Mucosa of rectum (tissue), 2 donors: ENCODE results near the gene LRCH1.

Experiments used
- H3K27ac ChIP-seq, 2 donors: one replicate each; pipeline ENCODE4 v1.7.0; 2013; ENCODE audit warnings: inconsistent platforms in 2 of 2, low read depth in 2 of 2, low read length in 2 of 2
- H3K27me3 ChIP-seq, 2 donors: one replicate each; pipeline ENCODE4 v1.7.0; 2013; ENCODE audit warnings: low read length in 2 of 2; ENCODE audit not compliant: control insufficient read depth in 2 of 2, insufficient read depth in 2 of 2
- H3K36me3 ChIP-seq, 2 donors: one replicate each; pipeline ENCODE4 v1.7.0; 2013; ENCODE audit warnings: low read length in 2 of 2; ENCODE audit not compliant: control insufficient read depth in 2 of 2, insufficient read depth in 2 of 2
- H3K4me1 ChIP-seq, 2 donors: one replicate each; pipeline ENCODE4 v1.7.0; 2013; ENCODE audit warnings: low read length in 2 of 2, mild to moderate bottlenecking in 1 of 2; ENCODE audit not compliant: control insufficient read depth in 2 of 2, insufficient read depth in 2 of 2
- H3K4me3 ChIP-seq, 2 donors: one replicate each; pipeline ENCODE4 v1.7.0; 2013; ENCODE audit warnings: low read length in 2 of 2
- H3K9ac ChIP-seq, 2 donors: one replicate each; pipeline ENCODE4 v1.7.0; 2013; ENCODE audit warnings: low read length in 2 of 2, low read depth in 1 of 2, mild to moderate bottlenecking in 1 of 2
- H3K9me3 ChIP-seq, 2 donors: one replicate each; pipeline ENCODE4 v1.7.0; 2013; ENCODE audit warnings: low read length in 2 of 2; ENCODE audit not compliant: control insufficient read depth in 2 of 2
- donor health status: healthy.
- donor health status: Normal muscosa, but diverticular disease.

Gene LRCH1

DNA sequence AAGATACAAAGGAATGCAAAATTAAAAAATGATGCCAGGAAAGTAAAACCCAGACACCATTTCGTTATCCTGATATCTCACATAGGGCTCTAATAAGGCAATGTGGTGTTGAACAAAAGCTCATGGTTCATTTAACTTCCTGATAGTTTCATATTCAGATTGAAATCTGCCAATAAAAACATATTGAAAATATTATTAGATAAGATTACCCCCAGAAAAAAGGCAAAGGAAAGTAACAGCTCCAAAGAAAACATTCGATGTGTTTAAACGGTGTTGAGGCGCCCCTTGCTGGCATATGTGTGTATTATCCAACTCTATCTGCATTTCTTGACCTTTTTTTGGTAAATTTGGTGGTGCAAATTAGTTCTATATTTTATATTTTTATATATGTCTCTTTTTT, 168.1 kb downstream of the LRCH1 start:
- Histone ChIP-seq H3K27ac (no peak overlapping the region), H3K4me1 (no peaks in the 10 kb centered on the region), H3K4me3 (no peak overlapping the region), H3K9me3 (no peaks in the 10 kb centered on the region), H3K9ac (no peak overlapping the region), H3K27me3 (no peaks in the 10 kb centered on the region), H3K36me3 (peaks cover 11 to 17% of the 10 kb centered on the region in 2 donors)

DNA sequence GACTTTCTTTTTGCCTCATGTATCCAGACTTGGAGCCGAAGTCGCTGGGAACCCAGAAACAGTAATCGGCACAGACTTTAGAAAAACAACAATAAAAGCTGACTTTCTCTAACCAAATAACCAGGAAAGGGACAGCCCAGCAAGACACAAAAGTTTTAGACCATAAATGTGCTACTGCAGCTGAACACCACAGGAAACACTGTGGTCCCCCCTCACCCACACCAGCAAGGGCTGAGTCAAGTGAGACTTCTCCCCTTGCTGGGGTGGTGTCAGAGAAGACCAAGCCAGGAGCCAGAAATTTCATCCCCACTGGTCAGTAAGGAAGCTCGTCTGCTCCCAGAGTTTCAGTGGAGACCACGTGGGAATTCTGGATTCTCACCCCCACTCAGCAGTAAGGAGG, 173.4 kb downstream of the LRCH1 start:
- no peaks in the 10 kb centered on the region for H3K27me3 ChIP-seq
- peaks cover 23 to 34% of the 10 kb centered on the region in 2 donors for H3K36me3 ChIP-seq
- no peak overlapping the region for H3K9ac ChIP-seq
- H3K9me3 ChIP-seq, result no peaks in the 10 kb centered on the region
- H3K27ac ChIP-seq, result no peak overlapping the region
- no peak overlapping the region for H3K4me3 ChIP-seq
- no peaks in the 10 kb centered on the region for H3K4me1 ChIP-seq

DNA sequence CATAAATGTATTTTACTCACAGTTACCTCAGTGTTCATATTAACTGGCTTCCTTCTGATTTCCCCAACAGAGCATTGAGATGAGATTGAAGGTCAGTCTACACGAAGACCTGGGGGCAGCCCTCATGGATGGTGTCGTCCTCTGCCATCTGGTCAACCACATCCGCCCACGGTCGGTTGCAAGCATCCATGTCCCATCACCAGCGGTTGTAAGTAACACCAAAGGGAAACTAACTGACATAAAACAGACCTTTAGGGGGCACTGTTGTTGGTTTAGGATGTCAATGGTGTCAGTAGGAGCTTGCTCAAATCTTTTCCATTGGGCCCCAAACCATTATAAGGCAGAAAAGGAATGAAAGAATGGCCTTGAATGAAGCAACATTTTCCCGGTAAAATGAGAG, 175.8 kb downstream of the LRCH1 start:
- no peaks in the 10 kb centered on the region for H3K4me1 ChIP-seq
- H3K9ac ChIP-seq, result no peak overlapping the region
- H3K27ac ChIP-seq, result no peak overlapping the region
- no peaks in the 10 kb centered on the region for H3K27me3 ChIP-seq
- H3K4me3 ChIP-seq, result no peak overlapping the region
- no peaks in the 10 kb centered on the region for H3K9me3 ChIP-seq
- H3K36me3 ChIP-seq, result peaks cover 38 to 44% of the 10 kb centered on the region in 2 donors

DNA sequence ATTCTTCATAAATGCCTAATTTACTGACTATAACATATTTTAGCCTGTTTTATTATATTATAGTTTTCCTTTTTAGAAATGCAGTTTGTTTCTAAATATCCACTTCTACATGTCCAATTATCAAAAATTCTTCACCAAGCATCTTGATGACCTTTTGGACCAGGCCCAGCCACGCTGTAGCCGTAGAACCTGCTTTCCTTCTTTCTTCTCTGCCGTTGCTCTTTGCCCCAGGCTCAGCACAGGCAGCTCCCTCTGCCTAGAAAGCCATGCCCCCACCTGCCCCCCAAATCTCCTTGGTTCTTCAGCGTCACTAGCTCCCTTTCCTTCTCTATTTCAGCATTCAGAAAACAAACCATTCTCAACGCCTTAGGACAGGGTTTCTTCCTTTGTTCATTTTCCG, 178.6 kb downstream of the LRCH1 start:
- Histone ChIP-seq H3K9ac (no peak overlapping the region), H3K27me3 (no peaks in the 10 kb centered on the region), H3K4me1 (no peaks in the 10 kb centered on the region), H3K27ac (no peak overlapping the region), H3K4me3 (no peak overlapping the region), H3K36me3 (peaks cover 27 to 39% of the 10 kb centered on the region in 2 donors), H3K9me3 (no peaks in the 10 kb centered on the region)

DNA sequence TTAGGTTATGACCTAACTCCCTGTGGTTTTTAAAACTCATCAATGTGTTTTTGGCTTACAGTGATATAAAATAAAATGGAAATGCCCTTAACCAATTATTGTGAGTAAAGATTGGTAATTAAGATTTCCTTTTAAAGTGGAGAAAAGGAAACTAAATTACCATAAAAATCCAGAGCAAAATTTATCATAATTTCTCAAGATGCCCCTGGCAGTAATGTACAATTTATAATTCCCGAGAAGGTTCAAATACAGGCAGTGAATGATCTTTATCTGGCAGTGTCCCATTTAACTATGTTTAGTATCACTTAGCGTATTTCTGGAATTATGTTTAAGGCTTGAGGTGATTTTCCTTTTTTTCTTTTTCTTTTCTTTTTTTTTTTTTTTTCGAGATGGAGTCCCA, 182.5 kb downstream of the LRCH1 start:
- Histone ChIP-seq H3K9ac (no peak overlapping the region), H3K9me3 (no peaks in the 10 kb centered on the region), H3K4me3 (no peak overlapping the region), H3K27ac (no peak overlapping the region), H3K27me3 (no peaks in the 10 kb centered on the region), H3K4me1 (no peaks in the 10 kb centered on the region), H3K36me3 (peaks cover 19 to 28% of the 10 kb centered on the region in 2 donors)

DNA sequence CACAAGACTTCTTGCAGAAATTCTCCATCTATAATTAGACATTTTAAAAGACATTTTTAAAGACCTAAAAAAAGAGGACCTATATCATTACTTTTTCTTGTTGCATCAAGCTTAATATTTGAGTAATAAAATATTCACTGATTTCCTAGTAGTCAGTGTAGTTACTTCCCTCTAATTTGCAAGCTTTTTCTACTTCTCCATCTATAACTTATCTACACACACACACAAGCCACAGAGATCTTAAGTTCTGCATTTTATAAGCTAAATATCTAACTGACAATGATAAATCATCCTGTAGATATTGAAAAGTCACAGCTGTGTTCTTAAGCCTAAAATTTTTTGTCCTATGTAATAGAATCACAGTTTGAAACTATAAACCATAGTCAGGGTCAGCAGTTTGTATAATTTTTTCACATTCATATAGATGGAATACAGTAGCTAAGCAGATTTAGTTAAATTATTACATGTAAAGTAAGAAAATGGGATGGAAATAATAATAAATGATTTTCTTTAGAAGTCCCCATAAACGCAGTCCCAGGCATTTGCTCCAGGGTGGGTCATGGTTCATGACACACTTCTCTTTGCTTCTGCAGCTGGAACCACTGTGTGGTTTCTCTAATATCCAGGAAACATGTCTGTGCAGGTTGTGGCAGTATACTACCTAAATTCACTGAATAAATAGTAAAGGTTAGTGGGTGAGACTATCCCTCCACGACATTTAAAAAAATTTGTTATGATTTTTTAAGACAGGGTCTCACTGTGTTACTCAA, 183.8 kb downstream of the LRCH1 start:
- H3K4me3 ChIP-seq, result no peak overlapping the region
- no peak overlapping the region for H3K9ac ChIP-seq
- no peaks in the 10 kb centered on the region for H3K9me3 ChIP-seq
- peaks cover 19 to 33% of the 10 kb centered on the region in 2 donors for H3K36me3 ChIP-seq
- H3K4me1 ChIP-seq, result no peaks in the 10 kb centered on the region
- H3K27ac ChIP-seq, result no peak overlapping the region
- no peaks in the 10 kb centered on the region for H3K27me3 ChIP-seq

DNA sequence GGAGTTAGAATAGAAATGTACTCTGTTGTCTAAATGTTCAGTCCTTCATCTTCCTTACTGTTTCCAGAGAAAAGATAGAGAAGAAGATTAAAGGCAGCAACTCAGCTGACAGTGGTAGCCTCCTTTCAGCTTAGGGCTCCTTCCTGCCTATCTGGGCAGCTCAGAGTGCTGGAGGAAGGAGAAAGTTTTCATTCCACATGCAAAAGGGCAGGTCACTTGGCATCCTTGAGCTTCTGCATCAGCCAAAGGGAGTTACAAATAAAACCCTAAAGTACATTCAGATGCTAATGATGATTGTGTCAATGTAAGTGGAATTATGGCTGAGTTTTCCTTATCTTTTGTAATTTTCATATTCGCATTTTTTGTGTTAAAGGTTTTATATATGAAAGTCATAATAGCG, 185.1 kb downstream of the LRCH1 start:
- Histone ChIP-seq H3K9me3 (no peaks in the 10 kb centered on the region), H3K4me3 (no peak overlapping the region), H3K4me1 (no peaks in the 10 kb centered on the region), H3K27ac (no peak overlapping the region), H3K36me3 (peaks cover 18 to 23% of the 10 kb centered on the region in 2 donors), H3K9ac (no peak overlapping the region), H3K27me3 (no peaks in the 10 kb centered on the region)

DNA sequence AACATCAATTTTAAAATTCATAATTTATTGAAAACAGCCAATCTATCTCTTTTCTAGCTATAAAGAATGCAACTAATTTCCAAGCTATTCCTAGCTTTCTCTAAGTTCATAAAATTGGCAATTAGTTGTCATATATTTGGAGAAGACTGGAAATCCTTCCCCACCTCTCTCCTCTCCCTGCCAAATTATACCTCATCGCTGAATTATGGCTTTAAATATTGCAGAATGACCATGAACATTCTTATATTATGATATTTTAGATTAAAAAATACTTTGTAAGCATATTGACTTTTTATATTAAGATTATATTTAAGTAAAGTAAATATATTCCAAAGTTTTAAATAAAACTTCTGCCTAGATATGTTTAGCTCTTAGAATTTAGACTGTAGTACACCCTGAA, 185.8 kb downstream of the LRCH1 start:
- H3K27ac ChIP-seq, result no peak overlapping the region
- no peak overlapping the region for H3K9ac ChIP-seq
- H3K36me3 ChIP-seq, result peaks cover 17 to 23% of the 10 kb centered on the region in 2 donors
- H3K4me3 ChIP-seq, result no peak overlapping the region
- no peaks in the 10 kb centered on the region for H3K9me3 ChIP-seq
- H3K27me3 ChIP-seq, result no peaks in the 10 kb centered on the region
- no peaks in the 10 kb centered on the region for H3K4me1 ChIP-seq

- Histone ChIP-seq H3K9me3 (no peaks in the 10 kb centered on the region), H3K4me1 (no peaks in the 10 kb centered on the region), H3K9ac (no peak overlapping the region), H3K27ac (no peak overlapping the region), H3K27me3 (no peaks in the 10 kb centered on the region), H3K4me3 (no peak overlapping the region), H3K36me3 (peaks cover 18 to 19% of the 10 kb centered on the region in 2 donors)
Measured at GRCh38 chr13:46739447-46740098, 186.6 kb downstream of the LRCH1 start.

DNA sequence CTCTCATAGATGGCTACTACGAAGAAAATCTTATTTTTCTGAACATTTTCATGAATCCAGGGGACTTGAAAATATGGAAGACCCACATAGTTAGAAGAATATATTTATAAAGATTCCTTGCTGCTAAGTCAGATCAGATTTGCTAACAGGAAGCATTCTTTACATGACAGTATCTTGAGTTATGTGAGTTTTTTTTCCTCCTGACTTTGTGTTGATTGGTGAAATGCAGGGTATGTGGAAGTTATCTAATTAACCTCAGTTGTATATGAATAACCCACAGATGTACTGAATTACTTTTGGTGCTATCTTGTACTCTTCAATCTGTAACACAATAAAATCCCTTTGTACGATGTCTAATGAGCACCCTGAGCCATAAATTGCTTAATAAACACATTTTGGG, 190.2 kb downstream of the LRCH1 start:
- H3K36me3 ChIP-seq, result peaks cover 15 to 26% of the 10 kb centered on the region in 2 donors
- no peak overlapping the region for H3K27ac ChIP-seq
- no peak overlapping the region for H3K9ac ChIP-seq
- no peaks in the 10 kb centered on the region for H3K27me3 ChIP-seq
- H3K4me3 ChIP-seq, result no peak overlapping the region
- H3K9me3 ChIP-seq, result no peaks in the 10 kb centered on the region
- H3K4me1 ChIP-seq, result no peaks in the 10 kb centered on the region
